GM21381 (cell line): ENCODE data around the gene SGCG.
"Not testable (repeated sequence)": the region's sequence is repeated elsewhere in the genome, so short reads cannot be mapped to it uniquely, and the experiment has no call there.

Experiments used
- ATAC-seq: cut with Tn5 transposase; IDR thresholded peaks from one replicate; pipeline ENCODE4 v1.9.1; 2021; ENCODE audit warnings: mild to moderate bottlenecking, moderate library complexity; ENCODE audit not compliant: unreplicated experiment

Gene SGCG

GRCh38 chr13:23180711-23181110, at the start of gene SGCG:
TSS of gene SGCG (plus strand) at chr13:23180979. CDS start at chr13:23203695, 22,716 bp downstream.
- no peak for ATAC-seq

GRCh38 chr13:23134542-23134941, 46.2 kb upstream of the SGCG start:
- ATAC-seq: no peak

- ATAC-seq: no peak
Observed at GRCh38 chr13:23140492-23140891, 40.3 kb upstream of the SGCG start.

GRCh38 chr13:23141964-23142363, 38.8 kb upstream of the SGCG start:
- ATAC-seq: no peak

GRCh38 chr13:23142607-23143006, 38.2 kb upstream of the SGCG start:
- not testable (repeated sequence) for ATAC-seq

- no peak for ATAC-seq
Observed at GRCh38 chr13:23144431-23144830, 36.3 kb upstream of the SGCG start.

GRCh38 chr13:23146006-23146405, 34.8 kb upstream of the SGCG start:
- ATAC-seq: no peak

GRCh38 chr13:23146811-23147625, 33.8 kb upstream of the SGCG start:
- ATAC-seq: no peak

- no peak for ATAC-seq
Observed at GRCh38 chr13:23147827-23148226, 33.0 kb upstream of the SGCG start.

GRCh38 chr13:23157781-23158180, 23.0 kb upstream of the SGCG start:
- ATAC-seq: no peak

- no peak for ATAC-seq
Observed at GRCh38 chr13:23159205-23159759, 21.5 kb upstream of the SGCG start.

- no peak for ATAC-seq
Observed at GRCh38 chr13:23159760-23160637, 20.8 kb upstream of the SGCG start.

- no peak for ATAC-seq
Observed at GRCh38 chr13:23160638-23161480, 19.9 kb upstream of the SGCG start.

GRCh38 chr13:23161481-23161825, 19.3 kb upstream of the SGCG start:
- ATAC-seq: no peak

GRCh38 chr13:23175920-23176319, 4.9 kb upstream of the SGCG start:
- ATAC-seq: no peak

- no peak for ATAC-seq
Observed at GRCh38 chr13:23182142-23182541, 1.4 kb downstream of the SGCG start.

GRCh38 chr13:23183292-23183691, 2.5 kb downstream of the SGCG start:
- ATAC-seq: no peak

- no peak for ATAC-seq
Observed at GRCh38 chr13:23185542-23185941, 4.8 kb downstream of the SGCG start.

- ATAC-seq: no peak
Observed at GRCh38 chr13:23201870-23202269, 21.1 kb downstream of the SGCG start.

GRCh38 chr13:23202383-23202782, 21.6 kb downstream of the SGCG start:
- no peak for ATAC-seq

GRCh38 chr13:23203516-23203915, 22.7 kb downstream of the SGCG start:
- no peak for ATAC-seq
